Tibial artery (tissue), 4 donors: ENCODE measurements around the gene ITGAD.
"Not testable (repeated sequence)": the region's sequence is repeated elsewhere in the genome, so short reads cannot be mapped to it uniquely, and the experiment has no call there.

Source experiments
- DNase-seq, 2 donors: peaks; one replicate each; pipeline ENCODE4 v3.0.0-alpha.2; 2019
- H3K27ac ChIP-seq, 2 donors: fragments of 200-600 bp; sonication (generic) in 1 of 2; 1 replicate in 1 of 2; 2 replicates in 1 of 2; pipeline ENCODE4 v1.5.1; 2018 to 2019; ENCODE audit warnings: mild to moderate bottlenecking in 1 of 2
- H3K27me3 ChIP-seq, 2 donors: fragments of 200-600 bp; sonication (generic) in 1 of 2; one replicate each; pipeline versions ENCODE4 v1.5.1 to v1.6.0; 2016 to 2019
- H3K36me3 ChIP-seq, 3 donors: fragments of 200-600 bp; sonication (generic) in 2 of 3; one replicate each; pipeline ENCODE4 v1.5.1; 2016 to 2019; ENCODE audit warnings: mild to moderate bottlenecking in 2 of 3
- H3K4me1 ChIP-seq, 4 donors: fragments of 200-600 bp; sonication (generic) in 2 of 4; 1 replicate in 3 of 4; 2 replicates in 1 of 4; pipeline ENCODE4 v1.5.1; 2016 to 2019
- H3K4me3 ChIP-seq, 2 donors: fragments of 200-600 bp; sonication (generic) in 1 of 2; 1 replicate in 1 of 2; 2 replicates in 1 of 2; pipeline ENCODE4 v1.5.1; 2018 to 2019; ENCODE audit warnings: mild to moderate bottlenecking in 2 of 2
- H3K9me3 ChIP-seq, 3 donors: fragments of 200-600 bp; sonication (generic) in 1 of 3; one replicate each; pipeline ENCODE4 v1.5.1; 2016 to 2019
- CTCF ChIP-seq, 2 experiments: fragments of 200-600 bp in 1 of 2; fragments of 450-650 bp in 1 of 2; IDR thresholded peaks; one replicate each; pipeline ENCODE4 v1.5.1; 2017 to 2019; ENCODE audit warnings: antibody characterized with exemption in 2 of 2, mild to moderate bottlenecking in 1 of 2, moderate library complexity in 1 of 2
- intact Hi-C: fragments of 100-400 bp; cut with DNase I; formaldehyde crosslinking; loops from one replicate; pipeline ENCODE4 v1.15.0; 2023; ENCODE audit warnings: low total_unique reads

The ITGAD gene

DNA sequence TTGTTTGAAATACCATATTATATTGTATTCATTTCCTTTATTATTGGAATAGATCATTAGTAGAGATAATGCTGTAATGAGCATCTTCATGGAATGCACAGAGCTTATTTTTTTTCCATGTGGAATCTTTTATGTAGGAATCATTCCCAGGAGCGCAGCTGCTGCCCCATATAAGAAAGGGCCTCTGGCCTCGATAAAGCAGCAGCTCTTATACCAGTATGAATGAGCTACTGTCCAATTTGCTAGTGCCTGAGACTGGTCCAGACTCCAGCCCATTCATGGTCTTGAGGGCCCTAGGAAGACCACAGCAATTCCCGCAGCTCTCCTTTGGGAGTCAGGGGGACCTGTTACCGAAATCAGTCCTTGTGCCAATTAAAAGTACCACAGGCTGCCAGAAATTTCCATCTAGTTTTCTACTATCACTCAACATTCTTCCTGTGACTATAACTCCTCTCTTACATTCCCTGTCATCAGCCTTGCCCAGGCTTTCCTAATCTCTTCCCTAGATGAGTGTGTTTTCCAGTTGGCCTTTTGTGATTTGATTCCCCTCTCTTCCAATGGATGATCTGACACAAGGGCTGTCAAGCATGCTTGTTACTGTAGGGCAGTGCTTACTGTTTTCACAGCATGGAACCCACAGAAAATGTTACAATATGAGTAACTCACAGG is 47.5 kb downstream of the ITGAD start:
- H3K9me3 ChIP-seq = no peaks in the 10 kb centered on the region
- intact Hi-C loops = loop anchor here (5.0 to 10.0 kb wide), 2 partner anchors 248 to 366 kb away; partner anchors contain the start of genes ZNF646 and ZNF668
- H3K27me3 ChIP-seq = no peaks in the 10 kb centered on the region
- H3K27ac ChIP-seq = no peak overlapping the region
- TF ChIP-seq CTCF (IDR thresholded peaks at IDR 0.05) = no peak
- H3K4me3 ChIP-seq = no peak overlapping the region
- H3K4me1 ChIP-seq = peaks cover 0 to 11% (median 3%) of the 10 kb centered on the region in 4 donors
- peak in 1 of 2 donors; percentile 31 for DNase-seq
- peaks cover 0 to 12% (median 0%) of the 10 kb centered on the region in 3 donors for H3K36me3 ChIP-seq

GRCh38 chr16:31441956-31442355 is 48.8 kb downstream of the ITGAD start:
- H3K4me1 ChIP-seq = peaks cover 0 to 11% (median 3%) of the 10 kb centered on the region in 4 donors
- no peak for TF ChIP-seq CTCF (IDR thresholded peaks at IDR 0.05)
- H3K27ac ChIP-seq = peak overlapping the region in 1 of 2 donors; percentile 82
- no peaks in the 10 kb centered on the region for H3K9me3 ChIP-seq
- peak in 1 of 2 donors; percentile 67 for DNase-seq
- H3K4me3 ChIP-seq = peak overlapping the region; percentile 60 to 68
- intact Hi-C loops = loop anchor here (5.0 to 10.0 kb wide), 2 partner anchors 250 to 367 kb away; partner anchors contain the start of genes ZNF646 and ZNF668
- H3K27me3 ChIP-seq = no peaks in the 10 kb centered on the region
- H3K36me3 ChIP-seq = no peaks in the 10 kb centered on the region

GRCh38 chr16:31445931-31446330 is 52.8 kb downstream of the ITGAD start:
- intact Hi-C loops = loop anchor here (10.0 kb wide), 1 partner anchor 371 kb away; the partner anchor contains the start of genes ZNF646 and ZNF668
- not testable (repeated sequence) for H3K36me3 ChIP-seq, H3K4me3 ChIP-seq, H3K27me3 ChIP-seq, H3K27ac ChIP-seq, H3K9me3 ChIP-seq
- peaks cover 0 to 14% (median 3%) of the 10 kb centered on the region in 4 donors for H3K4me1 ChIP-seq
- DNase-seq = peak in 1 of 2 donors; percentile 3

- H3K9me3 ChIP-seq = no peaks in the 10 kb centered on the region
- no peak overlapping the region for H3K4me3 ChIP-seq
- peaks cover 0 to 6% (median 0%) of the 10 kb centered on the region in 3 donors for H3K36me3 ChIP-seq
- H3K4me1 ChIP-seq = peaks cover 5 to 47% (median 45%) of the 10 kb centered on the region in 4 donors
- H3K27me3 ChIP-seq = no peaks in the 10 kb centered on the region
- peak overlapping the region in 1 of 2 donors; percentile 80 for H3K27ac ChIP-seq
- TF ChIP-seq CTCF (IDR thresholded peaks at IDR 0.05) = no peak
- intact Hi-C loops = loop anchor here (10.0 kb wide), 1 partner anchor 424 kb away; the partner anchor contains the start of gene ZNF267
- DNase-seq = peak in 1 of 2 donors; percentile 21
Measured at GRCh38 chr16:31451201-31451600, 58.1 kb downstream of the ITGAD start.

- Histone ChIP-seq H3K36me3 (peaks cover 0 to 10% (median 0%) of the 10 kb centered on the region in 3 donors), H3K4me3 (no peak overlapping the region), H3K27me3 (no peaks in the 10 kb centered on the region), H3K27ac (peak overlapping the region; percentile 66 to 80), H3K9me3 (no peaks in the 10 kb centered on the region), H3K4me1 (peaks cover 5 to 53% (median 50%) of the 10 kb centered on the region in 4 donors)
- intact Hi-C loops = loop anchor here (10.0 kb wide), 1 partner anchor 423 kb away; the partner anchor contains the start of gene ZNF267
- peak; percentile 50 to 51 for TF ChIP-seq CTCF (IDR thresholded peaks at IDR 0.05)
- peak; percentile 34 to 69 for DNase-seq
Measured at GRCh38 chr16:31451681-31452351, 58.7 kb downstream of the ITGAD start.
